Keratinocyte (primary cell): ENCODE results near the gene OCLN.
"Not testable (repeated sequence)": the region's sequence is repeated elsewhere in the genome, so short reads cannot be mapped to it uniquely, and the experiment has no call there.

Experiments
- CTCF ChIP-seq, 3 experiments: IDR thresholded peaks in 1 of 3; conservative IDR thresholded peaks in 1 of 3; optimal IDR thresholded peaks in 1 of 3; 2 replicates in 2 of 3; 3 replicates in 1 of 3; pipeline versions ENCODE3 to v1.5.1; 2011; ENCODE audit warnings: low read length in 3 of 3, mild to moderate bottlenecking in 3 of 3, moderate library complexity in 2 of 3, control low read depth in 1 of 3, inconsistent platforms in 1 of 3; ENCODE audit not compliant: insufficient read depth in 2 of 3; ENCODE audit errors: extremely low read depth in 1 of 3
- EZH2 ChIP-seq: IDR thresholded peaks from one replicate; pipeline ENCODE4 v1.6.1; 2012; ENCODE audit warnings: inconsistent platforms, mild to moderate bottlenecking, low read length, moderate library complexity

GRCh38 chr5:69544602-69545001, 52.0 kb downstream of the OCLN start:
- TF ChIP-seq CTCF (optimal IDR thresholded peaks at IDR 0.05 in 1 of 3, IDR thresholded peaks at IDR 0.05 in 1 of 3, conservative IDR thresholded peaks at IDR 0.05 in 1 of 3; ENCODE audit: extremely low read depth in 1 of 3, insufficient read depth in 2 of 3, low read length in 3 of 3); EZH2: not testable (repeated sequence)
